Thyroid gland (tissue), 4 donors: ENCODE measurements around the gene ANKRD10.

Experiments
- POLR2A ChIP-seq, 2 donors: fragments of 450-650 bp; IDR thresholded peaks; one replicate each; pipeline ENCODE4 v1.6.1; 2017; ENCODE audit warnings: antibody characterized with exemption in 2 of 2, mild to moderate bottlenecking in 2 of 2, moderate library complexity in 1 of 2
- TF ChIP-seq, protein P1 (sequence below), 6 experiments: fragments of 200-600 bp in 3 of 6; fragments of 450-650 bp in 3 of 6; sonication (generic) in 3 of 6; IDR thresholded peaks; one replicate each; pipeline ENCODE4 v1.5.1; 2016 to 2019; ENCODE audit warnings: antibody characterized with exemption in 6 of 6, mild to moderate bottlenecking in 2 of 6, inconsistent platforms in 1 of 6, moderate library complexity in 1 of 6

DNA sequence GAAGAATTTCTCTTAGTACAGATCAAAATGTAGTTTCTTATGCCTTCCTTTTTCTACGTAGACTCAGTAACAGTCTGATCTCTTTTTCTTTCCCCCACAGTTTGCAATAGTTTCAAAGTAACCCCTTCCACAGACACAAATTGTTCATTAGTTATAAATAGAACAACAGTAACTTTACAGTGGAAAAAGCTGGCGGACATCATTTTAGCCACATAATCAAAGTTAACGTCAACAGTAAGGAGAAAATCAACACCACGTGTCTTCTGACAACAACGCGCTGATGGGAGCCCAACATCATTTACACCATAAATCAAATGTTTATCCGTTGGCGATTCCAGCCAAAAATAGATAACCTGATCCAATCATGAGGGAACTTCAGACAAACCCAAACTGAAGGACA, 76.8 kb downstream of the ANKRD10 start:
- TF ChIP-seq, protein P1, sequence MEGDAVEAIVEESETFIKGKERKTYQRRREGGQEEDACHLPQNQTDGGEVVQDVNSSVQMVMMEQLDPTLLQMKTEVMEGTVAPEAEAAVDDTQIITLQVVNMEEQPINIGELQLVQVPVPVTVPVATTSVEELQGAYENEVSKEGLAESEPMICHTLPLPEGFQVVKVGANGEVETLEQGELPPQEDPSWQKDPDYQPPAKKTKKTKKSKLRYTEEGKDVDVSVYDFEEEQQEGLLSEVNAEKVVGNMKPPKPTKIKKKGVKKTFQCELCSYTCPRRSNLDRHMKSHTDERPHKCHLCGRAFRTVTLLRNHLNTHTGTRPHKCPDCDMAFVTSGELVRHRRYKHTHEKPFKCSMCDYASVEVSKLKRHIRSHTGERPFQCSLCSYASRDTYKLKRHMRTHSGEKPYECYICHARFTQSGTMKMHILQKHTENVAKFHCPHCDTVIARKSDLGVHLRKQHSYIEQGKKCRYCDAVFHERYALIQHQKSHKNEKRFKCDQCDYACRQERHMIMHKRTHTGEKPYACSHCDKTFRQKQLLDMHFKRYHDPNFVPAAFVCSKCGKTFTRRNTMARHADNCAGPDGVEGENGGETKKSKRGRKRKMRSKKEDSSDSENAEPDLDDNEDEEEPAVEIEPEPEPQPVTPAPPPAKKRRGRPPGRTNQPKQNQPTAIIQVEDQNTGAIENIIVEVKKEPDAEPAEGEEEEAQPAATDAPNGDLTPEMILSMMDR (IDR thresholded peaks at IDR 0.05): no peak
- TF ChIP-seq POLR2A (IDR thresholded peaks at IDR 0.05): no peak
